Measurements from ENCODE around the gene DCHS1.

- TF ChIP-seq, protein P1, sequence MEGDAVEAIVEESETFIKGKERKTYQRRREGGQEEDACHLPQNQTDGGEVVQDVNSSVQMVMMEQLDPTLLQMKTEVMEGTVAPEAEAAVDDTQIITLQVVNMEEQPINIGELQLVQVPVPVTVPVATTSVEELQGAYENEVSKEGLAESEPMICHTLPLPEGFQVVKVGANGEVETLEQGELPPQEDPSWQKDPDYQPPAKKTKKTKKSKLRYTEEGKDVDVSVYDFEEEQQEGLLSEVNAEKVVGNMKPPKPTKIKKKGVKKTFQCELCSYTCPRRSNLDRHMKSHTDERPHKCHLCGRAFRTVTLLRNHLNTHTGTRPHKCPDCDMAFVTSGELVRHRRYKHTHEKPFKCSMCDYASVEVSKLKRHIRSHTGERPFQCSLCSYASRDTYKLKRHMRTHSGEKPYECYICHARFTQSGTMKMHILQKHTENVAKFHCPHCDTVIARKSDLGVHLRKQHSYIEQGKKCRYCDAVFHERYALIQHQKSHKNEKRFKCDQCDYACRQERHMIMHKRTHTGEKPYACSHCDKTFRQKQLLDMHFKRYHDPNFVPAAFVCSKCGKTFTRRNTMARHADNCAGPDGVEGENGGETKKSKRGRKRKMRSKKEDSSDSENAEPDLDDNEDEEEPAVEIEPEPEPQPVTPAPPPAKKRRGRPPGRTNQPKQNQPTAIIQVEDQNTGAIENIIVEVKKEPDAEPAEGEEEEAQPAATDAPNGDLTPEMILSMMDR (IDR thresholded peaks at IDR 0.05), result no peak
- TF ChIP-seq POLR2A (IDR thresholded peaks at IDR 0.05) (no peak), EP300 (IDR thresholded peaks at IDR 0.05) (no peak), POLR2AphosphoS5 (IDR thresholded peaks at IDR 0.05) (no peak)
Observed at GRCh38 chr11:6695377-6695776, 39.8 kb upstream of the DCHS1 start.
